ENCODE measurements around the gene NOMO2.
"Not testable (repeated sequence)": the region's sequence is repeated elsewhere in the genome, so short reads cannot be mapped to it uniquely, and the experiment has no call there.

NOMO2 gene, protein sequence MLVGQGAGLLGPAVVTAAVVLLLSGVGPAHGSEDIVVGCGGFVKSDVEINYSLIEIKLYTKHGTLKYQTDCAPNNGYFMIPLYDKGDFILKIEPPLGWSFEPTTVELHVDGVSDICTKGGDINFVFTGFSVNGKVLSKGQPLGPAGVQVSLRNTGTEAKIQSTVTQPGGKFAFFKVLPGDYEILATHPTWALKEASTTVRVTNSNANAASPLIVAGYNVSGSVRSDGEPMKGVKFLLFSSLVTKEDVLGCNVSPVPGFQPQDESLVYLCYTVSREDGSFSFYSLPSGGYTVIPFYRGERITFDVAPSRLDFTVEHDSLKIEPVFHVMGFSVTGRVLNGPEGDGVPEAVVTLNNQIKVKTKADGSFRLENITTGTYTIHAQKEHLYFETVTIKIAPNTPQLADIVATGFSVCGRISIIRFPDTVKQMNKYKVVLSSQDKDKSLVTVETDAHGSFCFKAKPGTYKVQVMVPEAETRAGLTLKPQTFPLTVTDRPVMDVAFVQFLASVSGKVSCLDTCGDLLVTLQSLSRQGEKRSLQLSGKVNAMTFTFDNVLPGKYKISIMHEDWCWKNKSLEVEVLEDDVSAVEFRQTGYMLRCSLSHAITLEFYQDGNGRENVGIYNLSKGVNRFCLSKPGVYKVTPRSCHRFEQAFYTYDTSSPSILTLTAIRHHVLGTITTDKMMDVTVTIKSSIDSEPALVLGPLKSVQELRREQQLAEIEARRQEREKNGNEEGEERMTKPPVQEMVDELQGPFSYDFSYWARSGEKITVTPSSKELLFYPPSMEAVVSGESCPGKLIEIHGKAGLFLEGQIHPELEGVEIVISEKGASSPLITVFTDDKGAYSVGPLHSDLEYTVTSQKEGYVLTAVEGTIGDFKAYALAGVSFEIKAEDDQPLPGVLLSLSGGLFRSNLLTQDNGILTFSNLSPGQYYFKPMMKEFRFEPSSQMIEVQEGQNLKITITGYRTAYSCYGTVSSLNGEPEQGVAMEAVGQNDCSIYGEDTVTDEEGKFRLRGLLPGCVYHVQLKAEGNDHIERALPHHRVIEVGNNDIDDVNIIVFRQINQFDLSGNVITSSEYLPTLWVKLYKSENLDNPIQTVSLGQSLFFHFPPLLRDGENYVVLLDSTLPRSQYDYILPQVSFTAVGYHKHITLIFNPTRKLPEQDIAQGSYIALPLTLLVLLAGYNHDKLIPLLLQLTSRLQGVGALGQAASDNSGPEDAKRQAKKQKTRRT

GRCh38 chr16:18561727-18562314 is at the start of gene NOMO2:
NOMO2 (minus strand) TSS chr16:18562097; CDS start chr16:18562040, 57 bp downstream.
- in situ Hi-C loops (cut with HindIII; ENCODE audit: low sequenced_read_pairs) = not testable (repeated sequence)

DNA sequence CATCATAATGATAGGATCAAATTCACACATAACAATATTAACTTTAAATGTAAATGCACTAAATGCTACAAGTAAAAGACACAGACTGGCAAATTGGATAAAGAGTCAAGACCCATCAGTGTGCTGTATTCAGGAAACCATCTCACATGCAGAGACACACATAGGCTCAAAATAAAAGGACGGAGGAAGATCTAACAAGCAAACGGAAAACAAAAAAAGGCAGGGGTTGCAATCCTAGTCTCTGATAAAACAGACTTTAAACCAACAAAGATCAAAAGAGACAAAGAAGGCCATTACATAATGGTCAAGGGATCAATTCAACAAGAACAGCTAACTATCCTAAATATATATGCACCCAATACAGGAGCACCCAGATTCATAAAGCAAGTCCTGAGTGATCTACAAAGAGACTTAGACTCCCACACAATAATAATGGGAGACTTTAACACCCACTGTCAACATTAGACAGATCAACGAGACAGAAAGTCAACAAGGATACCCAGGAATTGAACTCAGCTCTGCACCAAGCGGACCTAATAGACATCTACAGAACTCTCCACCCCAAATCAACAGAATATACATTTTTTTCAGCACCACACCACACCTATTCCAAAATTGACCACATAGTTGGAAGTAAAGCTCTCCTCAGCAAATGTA is 48.4 kb upstream of the NOMO2 start:
- in situ Hi-C loops (cut with HindIII; ENCODE audit: low sequenced_read_pairs) = not testable (repeated sequence)

GRCh38 chr16:18608271-18608670 is 46.4 kb upstream of the NOMO2 start:
- in situ Hi-C loops (cut with HindIII; ENCODE audit: low sequenced_read_pairs) = not testable (repeated sequence)

GRCh38 chr16:18603572-18604246 is 41.8 kb upstream of the NOMO2 start:
- in situ Hi-C loops (cut with HindIII; ENCODE audit: low sequenced_read_pairs) = not testable (repeated sequence)

DNA sequence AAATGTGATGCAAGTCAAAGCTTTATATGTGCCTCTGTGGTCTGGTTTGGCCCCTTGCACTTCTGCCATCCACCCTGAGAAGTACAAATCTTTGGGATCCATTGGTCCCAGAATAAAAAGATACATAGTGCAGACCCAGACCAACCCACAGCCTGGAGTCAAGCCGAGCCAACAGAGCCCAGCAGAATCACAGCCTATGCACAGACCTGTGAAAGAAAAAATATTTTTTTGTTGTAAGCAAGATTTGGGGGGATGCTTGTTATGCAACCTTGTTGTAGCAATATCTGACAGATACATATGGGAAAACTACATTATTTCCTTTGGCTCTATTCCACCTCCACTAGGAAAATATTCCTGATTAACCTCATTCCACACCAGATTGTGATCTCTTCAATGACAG is 36.7 kb upstream of the NOMO2 start:
- in situ Hi-C loops (cut with HindIII; ENCODE audit: low sequenced_read_pairs) = not testable (repeated sequence)

DNA sequence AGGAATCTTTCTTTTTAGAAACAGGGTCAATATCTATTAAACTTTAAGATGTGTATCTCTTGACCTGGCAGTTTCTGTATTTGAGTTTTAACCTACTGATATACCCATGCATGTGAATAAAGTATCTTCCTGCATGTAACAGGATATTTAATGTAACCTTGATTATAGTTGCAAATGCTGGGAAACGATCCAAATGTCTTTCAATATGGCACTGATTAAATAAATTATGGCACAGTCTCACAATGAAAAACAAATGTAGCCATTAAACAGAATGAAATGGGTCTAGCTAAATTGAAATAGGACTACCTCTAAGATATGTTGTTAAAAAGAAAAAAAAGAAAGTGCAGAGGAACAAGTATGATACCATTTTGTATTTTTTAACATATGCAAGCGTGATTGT is 35.8 kb upstream of the NOMO2 start:
- in situ Hi-C loops (cut with HindIII; ENCODE audit: low sequenced_read_pairs) = not testable (repeated sequence)

DNA sequence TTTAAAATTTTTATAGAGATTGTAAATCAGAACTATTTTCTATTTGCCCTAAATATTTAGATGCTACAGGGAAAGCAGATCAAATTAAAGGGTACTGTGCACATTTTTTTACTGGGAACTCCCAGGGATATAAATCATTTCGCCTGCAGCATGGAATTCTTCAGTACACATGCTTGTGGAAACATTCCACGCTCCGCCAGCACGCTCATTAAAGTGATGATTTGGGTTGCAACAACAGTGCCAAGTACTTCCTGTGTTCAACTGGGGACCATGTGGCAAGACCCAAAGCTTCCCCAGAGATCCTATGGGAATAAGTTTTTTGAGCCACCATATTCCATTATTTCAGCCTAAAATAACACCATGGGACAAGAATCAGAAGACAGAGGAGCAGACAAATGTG is 35.4 kb upstream of the NOMO2 start:
- in situ Hi-C loops (cut with HindIII; ENCODE audit: low sequenced_read_pairs) = not testable (repeated sequence)

- in situ Hi-C loops (cut with HindIII; ENCODE audit: low sequenced_read_pairs) = not testable (repeated sequence)
Observed at GRCh38 chr16:18595796-18596195, 33.9 kb upstream of the NOMO2 start.

- in situ Hi-C loops (cut with HindIII; ENCODE audit: low sequenced_read_pairs) = not testable (repeated sequence)
Observed at GRCh38 chr16:18594880-18595279, 33.0 kb upstream of the NOMO2 start.

DNA sequence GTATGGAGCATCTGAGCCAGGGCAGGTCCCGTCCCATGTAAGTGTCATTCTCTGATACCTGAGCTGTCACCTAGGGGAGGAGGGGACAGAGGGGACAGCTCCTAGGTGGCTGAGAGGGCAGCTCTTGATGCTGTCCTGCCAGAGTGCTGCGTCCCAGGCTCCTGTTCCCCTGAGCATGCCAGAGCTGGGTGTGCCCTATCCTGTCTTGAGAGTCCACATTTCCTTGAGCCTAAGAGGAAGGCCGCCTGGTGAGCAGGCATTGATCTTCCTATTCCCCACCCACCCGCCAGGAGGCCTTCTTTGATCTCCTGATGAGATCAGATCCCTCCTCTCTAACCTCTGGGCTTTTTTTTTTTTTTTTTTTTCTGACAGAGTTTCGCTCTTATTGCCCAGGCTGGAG is 32.0 kb upstream of the NOMO2 start:
- in situ Hi-C loops (cut with HindIII; ENCODE audit: low sequenced_read_pairs) = not testable (repeated sequence)

DNA sequence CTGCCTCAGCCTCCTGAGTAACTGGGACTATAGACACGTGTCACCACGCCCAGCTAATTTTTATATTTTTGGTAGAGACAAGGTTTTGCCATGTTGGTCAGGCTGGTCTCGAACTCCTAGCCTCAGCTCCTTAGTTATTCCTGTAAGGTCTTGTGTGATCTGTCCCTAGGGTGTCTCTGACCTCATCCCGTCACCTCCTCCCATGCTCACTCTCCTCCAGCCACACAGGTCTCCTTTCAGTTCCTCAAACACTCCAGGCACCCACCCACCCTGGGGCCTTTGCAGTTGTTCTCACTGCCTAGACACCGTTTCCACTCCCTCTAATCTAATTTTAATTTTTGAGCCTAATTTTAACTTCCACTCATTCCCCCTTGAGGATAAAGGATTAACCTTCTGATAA is 31.1 kb upstream of the NOMO2 start:
- in situ Hi-C loops (cut with HindIII; ENCODE audit: low sequenced_read_pairs) = not testable (repeated sequence)

- in situ Hi-C loops (cut with HindIII; ENCODE audit: low sequenced_read_pairs) = not testable (repeated sequence)
Observed at GRCh38 chr16:18591908-18592307, 30.0 kb upstream of the NOMO2 start.

DNA sequence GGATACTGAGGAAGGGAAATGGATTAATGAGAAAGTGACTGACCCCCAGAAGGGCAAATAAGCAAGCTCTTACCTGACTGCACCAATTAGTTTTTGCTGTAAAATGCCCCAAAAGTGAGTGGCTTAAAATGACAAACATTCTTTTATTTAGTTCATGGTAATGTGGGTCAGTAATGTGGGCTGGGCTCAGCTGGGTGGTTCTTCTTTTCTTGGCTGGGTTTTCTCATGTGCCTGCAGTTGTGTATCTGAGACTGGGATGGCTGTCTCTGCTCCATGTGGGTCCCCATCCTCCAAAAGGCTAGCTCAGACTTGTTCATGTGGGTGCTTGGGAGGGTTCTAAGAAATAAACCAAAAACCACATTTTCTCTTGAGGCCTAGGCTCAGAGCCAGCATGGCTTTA is 29.5 kb upstream of the NOMO2 start:
- in situ Hi-C loops (cut with HindIII; ENCODE audit: low sequenced_read_pairs) = not testable (repeated sequence)

DNA sequence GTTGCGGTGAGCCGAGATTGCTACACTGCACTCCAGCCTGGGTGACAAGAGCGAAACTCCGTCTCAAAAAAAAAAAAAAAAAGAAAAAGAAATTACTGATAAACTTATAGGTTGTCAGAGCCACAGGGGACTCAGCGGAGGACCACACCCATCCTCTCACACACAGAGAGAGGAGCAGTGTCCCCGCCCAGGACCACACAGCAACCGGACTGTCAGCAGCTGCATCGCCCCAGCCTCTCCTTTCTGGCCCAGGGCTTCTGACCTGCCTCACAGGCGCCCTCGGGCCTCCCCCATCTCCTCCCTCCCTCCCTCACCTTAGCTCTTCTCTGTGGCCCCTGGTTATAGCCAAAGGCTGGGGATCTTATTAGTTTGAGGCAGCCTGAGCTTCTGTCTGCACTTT is 27.9 kb upstream of the NOMO2 start:
- in situ Hi-C loops (cut with HindIII; ENCODE audit: low sequenced_read_pairs) = not testable (repeated sequence)

DNA sequence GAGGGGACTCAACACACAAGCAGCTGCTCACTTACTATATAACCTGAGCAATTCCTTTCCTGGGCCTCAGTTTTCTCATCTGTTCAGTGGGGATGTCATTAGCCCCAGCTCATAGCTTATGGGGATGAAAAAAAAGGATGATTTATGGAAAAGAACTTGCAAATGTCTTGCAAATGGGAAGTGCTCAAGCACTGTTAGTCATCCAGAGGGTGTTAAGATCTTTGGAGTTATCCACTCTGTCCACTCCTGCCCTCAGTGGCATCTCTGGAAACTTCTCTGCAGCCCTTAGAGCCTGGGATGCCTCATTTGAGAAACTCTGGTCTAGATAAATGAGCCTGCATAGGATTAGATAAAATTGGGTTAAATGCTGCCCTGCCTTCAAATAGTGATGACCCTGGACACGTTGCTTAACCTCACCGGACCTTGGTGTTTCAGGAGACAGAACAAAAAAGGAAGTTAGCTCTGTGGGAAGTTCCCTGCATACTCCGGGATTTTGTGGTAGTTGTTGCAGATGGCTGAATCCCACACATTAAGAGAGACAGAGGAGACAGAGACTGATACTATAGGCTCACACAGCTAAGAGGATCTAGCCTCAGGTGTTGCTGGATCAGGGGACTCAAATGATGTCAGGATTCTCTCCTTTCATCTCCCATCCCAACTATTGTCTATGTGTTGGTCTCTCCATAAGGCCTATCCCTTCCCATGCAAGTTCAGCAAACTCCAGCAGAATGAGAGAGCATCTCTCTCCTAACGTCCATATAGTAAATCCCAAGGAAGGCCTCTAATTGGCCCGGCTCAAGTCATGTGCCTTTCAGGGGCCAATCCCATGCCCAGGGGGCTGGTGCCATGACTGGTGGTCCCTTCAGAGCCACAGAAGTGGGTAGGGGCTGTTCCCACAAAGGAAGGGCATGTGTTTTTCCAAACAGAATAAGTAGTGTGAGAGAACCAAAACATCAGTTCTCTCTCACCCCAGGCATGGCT is 25.0 kb upstream of the NOMO2 start:
- in situ Hi-C loops (cut with HindIII; ENCODE audit: low sequenced_read_pairs) = not testable (repeated sequence)

GRCh38 chr16:18585789-18586188 is 23.9 kb upstream of the NOMO2 start:
- in situ Hi-C loops (cut with HindIII; ENCODE audit: low sequenced_read_pairs) = not testable (repeated sequence)

DNA sequence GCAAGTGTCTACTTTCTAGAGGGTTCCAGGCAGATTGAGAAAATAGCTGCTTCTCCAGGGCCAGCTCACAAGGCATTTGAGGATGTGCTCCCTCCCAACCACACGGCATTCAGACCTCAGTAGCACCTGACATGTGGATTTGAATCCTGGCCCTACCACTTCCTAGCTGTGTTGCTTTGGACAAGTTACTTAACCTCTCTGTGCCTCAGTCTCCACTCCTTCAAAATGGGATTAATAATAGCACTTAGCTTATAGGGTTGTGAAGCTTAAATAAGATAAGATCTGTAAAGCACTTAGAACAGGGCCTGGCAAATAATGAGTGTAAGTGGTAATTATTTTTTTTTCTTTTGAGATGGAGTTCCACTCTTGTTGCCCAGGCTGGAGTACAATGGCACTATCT is 21.0 kb upstream of the NOMO2 start:
- in situ Hi-C loops (cut with HindIII; ENCODE audit: low sequenced_read_pairs) = no loop called here

DNA sequence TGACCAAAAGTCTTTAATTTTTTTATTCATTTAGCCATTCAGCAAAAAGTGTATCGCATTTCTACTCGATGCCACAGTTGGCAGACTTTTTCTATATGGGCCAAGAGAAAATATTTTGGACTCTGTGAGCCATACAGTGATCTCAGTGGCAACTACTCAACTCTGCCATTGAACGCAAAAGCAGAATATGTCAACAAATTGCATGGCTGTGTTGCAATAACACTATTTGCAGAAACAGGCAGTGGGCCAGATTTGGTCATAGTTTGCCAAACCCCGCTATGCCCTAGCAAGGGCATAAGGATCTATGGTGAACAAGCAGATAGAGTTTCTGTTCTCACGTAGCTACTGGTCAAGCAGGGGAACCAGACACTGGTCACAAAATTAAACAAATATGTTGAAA is 18.5 kb upstream of the NOMO2 start:
- in situ Hi-C loops (cut with HindIII; ENCODE audit: low sequenced_read_pairs) = not testable (repeated sequence)

DNA sequence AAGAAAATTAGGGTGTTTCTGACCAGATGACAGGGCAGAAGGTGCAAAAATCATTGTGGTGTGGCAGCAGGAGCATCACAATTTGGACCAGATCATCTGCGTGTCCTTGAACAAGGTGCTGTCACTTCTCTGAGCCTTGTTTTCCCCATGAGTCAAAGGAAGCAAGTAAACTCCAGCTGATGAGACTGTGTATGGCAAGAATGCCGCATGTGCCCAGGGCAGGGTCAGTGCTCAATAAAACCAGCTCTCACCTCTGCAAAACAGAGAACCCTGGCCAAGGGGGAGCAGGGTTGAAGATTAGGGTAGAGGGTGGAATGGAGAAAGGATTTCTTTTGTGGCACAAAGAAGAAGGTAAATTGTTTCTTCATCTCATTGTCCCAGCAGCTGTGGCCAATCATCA is 17.4 kb upstream of the NOMO2 start:
- in situ Hi-C loops (cut with HindIII; ENCODE audit: low sequenced_read_pairs) = not testable (repeated sequence)

Data from DLD1 (cell line).